SU-DHL-6 (cell line): ENCODE results near the gene BEAN1.

Experiments
- CTCF ChIP-seq: fragments of 200-600 bp; sonication (generic); IDR thresholded peaks from one replicate; pipeline ENCODE4 v1.5.1; 2017; ENCODE audit warnings: antibody characterized with exemption, mild to moderate bottlenecking, low read length, moderate library complexity; ENCODE audit not compliant: insufficient read depth, poor library complexity, severe bottlenecking
- EZH2phosphoT487 ChIP-seq: fragments of 200-600 bp; sonication (generic), shearing (Covaris generic); conservative IDR thresholded peaks from 2 replicates; pipeline ENCODE4 v1.6.1; 2018; ENCODE audit warnings: mild to moderate bottlenecking, antibody characterized with exemption, low read length, moderate library complexity, mixed read lengths

GRCh38 chr16:66473654-66474519, 46.8 kb downstream of the BEAN1 start:
- no peak for TF ChIP-seq CTCF
- TF ChIP-seq EZH2phosphoT487: no peak
